HG02798 (cell line): ENCODE data around the gene B4GALNT3.

ENCODE experiments used
- ATAC-seq: cut with Tn5 transposase; IDR thresholded peaks from one replicate; pipeline ENCODE4 v1.9.1; 2021; ENCODE audit warnings: mild to moderate bottlenecking; ENCODE audit not compliant: unreplicated experiment, poor library complexity

The B4GALNT3 gene

GRCh38 chr12:535396-535795 is 75.7 kb downstream of the B4GALNT3 start:
- no peak for ATAC-seq

GRCh38 chr12:536751-537245 is 77.1 kb downstream of the B4GALNT3 start:
- ATAC-seq, result no peak

- no peak for ATAC-seq
Measured at GRCh38 chr12:537772-538171, 78.0 kb downstream of the B4GALNT3 start.

GRCh38 chr12:538731-539539 is 79.2 kb downstream of the B4GALNT3 start:
- no peak for ATAC-seq

- no peak for ATAC-seq
Measured at GRCh38 chr12:539540-540310, 80.0 kb downstream of the B4GALNT3 start.

GRCh38 chr12:541676-542324 is 82.1 kb downstream of the B4GALNT3 start:
- ATAC-seq, result no peak

GRCh38 chr12:542395-543113 is 82.8 kb downstream of the B4GALNT3 start:
- no peak for ATAC-seq

GRCh38 chr12:543114-543451 is 83.3 kb downstream of the B4GALNT3 start:
- no peak for ATAC-seq

GRCh38 chr12:544142-544541 is 84.4 kb downstream of the B4GALNT3 start:
- ATAC-seq, result no peak

- ATAC-seq, result no peak
Measured at GRCh38 chr12:544941-545635, 85.3 kb downstream of the B4GALNT3 start.

- no peak for ATAC-seq
Measured at GRCh38 chr12:545835-546234, 86.1 kb downstream of the B4GALNT3 start.

- no peak for ATAC-seq
Measured at GRCh38 chr12:546265-546919, 86.7 kb downstream of the B4GALNT3 start.

- peak; percentile 54 for ATAC-seq
Measured at GRCh38 chr12:546920-547845, 87.4 kb downstream of the B4GALNT3 start.

- no peak for ATAC-seq
Measured at GRCh38 chr12:547883-548470, 88.2 kb downstream of the B4GALNT3 start.

GRCh38 chr12:549476-550082 is 89.8 kb downstream of the B4GALNT3 start:
- no peak for ATAC-seq

- no peak for ATAC-seq
Measured at GRCh38 chr12:550473-551260, 90.9 kb downstream of the B4GALNT3 start.

- no peak for ATAC-seq
Measured at GRCh38 chr12:552466-552865, 92.7 kb downstream of the B4GALNT3 start.
